Type B pancreatic cell (in vitro differentiated cells): ENCODE measurements around the gene TPM4. TPM values are rescaled to one million over a fixed set of nuclear protein-coding genes. Genes with fewer than 3 reads are reported as not detected.

Experiments
- DNase-seq: peaks from one replicate; pipeline ENCODE4 v3.0.0; 2021; ENCODE audit warnings: mixed read lengths; ENCODE audit not compliant: unreplicated experiment; ENCODE audit errors: extremely low spot score
- H3K27ac Mint-ChIP-seq: 2 replicates; pipeline ENCODE4 v1.8.0; 2021; ENCODE audit warnings: mild to moderate bottlenecking, mixed read lengths
- H3K27me3 Mint-ChIP-seq: 2 replicates; pipeline ENCODE4 v1.8.0; 2021; ENCODE audit warnings: mixed read lengths
- H3K36me3 Mint-ChIP-seq: 2 replicates; pipeline ENCODE4 v1.8.0; 2021; ENCODE audit warnings: mixed read lengths
- H3K4me1 Mint-ChIP-seq: one replicate; pipeline ENCODE4 v1.8.0; 2021; ENCODE audit warnings: mixed read lengths; ENCODE audit not compliant: unreplicated experiment
- H3K4me3 Mint-ChIP-seq: 2 replicates; pipeline ENCODE4 v1.8.0; 2021; ENCODE audit warnings: mild to moderate bottlenecking, mixed read lengths
- H3K9me3 Mint-ChIP-seq: 2 replicates; pipeline ENCODE4 v1.8.0; 2021; ENCODE audit warnings: mixed read lengths
- total RNA-seq: library from RNA; stranded (reverse); gene quantifications from 2 replicates; pipeline ENCODE4 v1.2.1, GENCODE V29; 2021; ENCODE audit warnings: low replicate concordance
- TF ChIP-seq, protein P1 (sequence below): fragments of 200-600 bp; sonication (generic); conservative IDR thresholded peaks from 2 replicates; pipeline ENCODE4 v1.5.0; 2021; ENCODE audit warnings: antibody characterized with exemption, mild to moderate bottlenecking

Gene TPM4
- total RNA-seq, 1 donor from 2014 or later = 425 TPM

DNA sequence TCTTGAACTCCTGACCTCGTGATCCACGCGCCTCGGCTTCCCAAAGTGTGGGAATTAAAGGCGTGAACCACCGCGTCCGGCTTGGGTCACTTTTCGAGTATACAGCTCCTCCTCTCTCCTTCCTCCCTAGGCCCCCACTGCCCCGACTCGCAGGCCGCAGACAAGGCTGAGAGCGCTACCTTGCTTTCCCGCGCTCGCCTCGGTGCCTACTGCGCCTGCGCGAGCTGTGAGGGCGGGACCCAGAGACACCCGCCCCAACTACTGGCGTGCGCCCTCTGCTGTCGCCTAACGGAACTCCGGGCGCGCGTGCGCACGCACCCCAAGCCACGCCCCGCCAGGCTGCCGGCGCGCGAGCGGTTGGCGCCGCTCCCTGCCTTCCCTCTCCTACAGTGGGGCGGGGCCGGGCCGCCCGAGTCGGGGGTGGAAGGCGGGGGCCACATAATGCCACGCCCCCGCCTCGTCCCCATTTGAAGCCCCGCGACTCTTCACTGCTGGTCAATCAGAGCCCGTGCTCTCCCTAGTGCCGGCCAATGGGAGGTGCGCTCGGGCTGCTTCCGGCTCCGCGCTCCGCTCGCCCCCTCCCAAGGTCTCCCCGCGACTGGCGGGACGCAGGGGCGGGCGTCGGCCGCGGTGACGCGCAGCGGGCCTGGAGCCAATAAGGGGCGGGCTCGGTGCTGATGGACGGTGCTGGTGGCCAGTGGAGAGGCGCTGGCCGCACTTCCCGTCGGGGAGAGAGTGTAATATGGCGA is 35.0 kb downstream of the TPM4 start, which contains the start of gene RAB8A:
Gene RAB8A, plus strand, starts transcription at position 730 of the 749 bp plus-strand sequence. Its CDS starts 13 bp downstream, at position 743.
- H3K27me3 Mint-ChIP-seq = no peaks in the 10 kb centered on the region
- H3K27ac Mint-ChIP-seq = peak within 1 kb of the TSS; percentile 98
- TF ChIP-seq, protein P1, sequence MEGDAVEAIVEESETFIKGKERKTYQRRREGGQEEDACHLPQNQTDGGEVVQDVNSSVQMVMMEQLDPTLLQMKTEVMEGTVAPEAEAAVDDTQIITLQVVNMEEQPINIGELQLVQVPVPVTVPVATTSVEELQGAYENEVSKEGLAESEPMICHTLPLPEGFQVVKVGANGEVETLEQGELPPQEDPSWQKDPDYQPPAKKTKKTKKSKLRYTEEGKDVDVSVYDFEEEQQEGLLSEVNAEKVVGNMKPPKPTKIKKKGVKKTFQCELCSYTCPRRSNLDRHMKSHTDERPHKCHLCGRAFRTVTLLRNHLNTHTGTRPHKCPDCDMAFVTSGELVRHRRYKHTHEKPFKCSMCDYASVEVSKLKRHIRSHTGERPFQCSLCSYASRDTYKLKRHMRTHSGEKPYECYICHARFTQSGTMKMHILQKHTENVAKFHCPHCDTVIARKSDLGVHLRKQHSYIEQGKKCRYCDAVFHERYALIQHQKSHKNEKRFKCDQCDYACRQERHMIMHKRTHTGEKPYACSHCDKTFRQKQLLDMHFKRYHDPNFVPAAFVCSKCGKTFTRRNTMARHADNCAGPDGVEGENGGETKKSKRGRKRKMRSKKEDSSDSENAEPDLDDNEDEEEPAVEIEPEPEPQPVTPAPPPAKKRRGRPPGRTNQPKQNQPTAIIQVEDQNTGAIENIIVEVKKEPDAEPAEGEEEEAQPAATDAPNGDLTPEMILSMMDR = peak; percentile 98
- H3K4me1 Mint-ChIP-seq = peaks cover 11% of the 10 kb centered on the region
- H3K4me3 Mint-ChIP-seq = peak within 1 kb of the TSS; percentile 99
- no peaks in the 10 kb centered on the region for H3K9me3 Mint-ChIP-seq
- H3K36me3 Mint-ChIP-seq = no peaks in the 10 kb centered on the region
- DNase-seq = peak; percentile 100

DNA sequence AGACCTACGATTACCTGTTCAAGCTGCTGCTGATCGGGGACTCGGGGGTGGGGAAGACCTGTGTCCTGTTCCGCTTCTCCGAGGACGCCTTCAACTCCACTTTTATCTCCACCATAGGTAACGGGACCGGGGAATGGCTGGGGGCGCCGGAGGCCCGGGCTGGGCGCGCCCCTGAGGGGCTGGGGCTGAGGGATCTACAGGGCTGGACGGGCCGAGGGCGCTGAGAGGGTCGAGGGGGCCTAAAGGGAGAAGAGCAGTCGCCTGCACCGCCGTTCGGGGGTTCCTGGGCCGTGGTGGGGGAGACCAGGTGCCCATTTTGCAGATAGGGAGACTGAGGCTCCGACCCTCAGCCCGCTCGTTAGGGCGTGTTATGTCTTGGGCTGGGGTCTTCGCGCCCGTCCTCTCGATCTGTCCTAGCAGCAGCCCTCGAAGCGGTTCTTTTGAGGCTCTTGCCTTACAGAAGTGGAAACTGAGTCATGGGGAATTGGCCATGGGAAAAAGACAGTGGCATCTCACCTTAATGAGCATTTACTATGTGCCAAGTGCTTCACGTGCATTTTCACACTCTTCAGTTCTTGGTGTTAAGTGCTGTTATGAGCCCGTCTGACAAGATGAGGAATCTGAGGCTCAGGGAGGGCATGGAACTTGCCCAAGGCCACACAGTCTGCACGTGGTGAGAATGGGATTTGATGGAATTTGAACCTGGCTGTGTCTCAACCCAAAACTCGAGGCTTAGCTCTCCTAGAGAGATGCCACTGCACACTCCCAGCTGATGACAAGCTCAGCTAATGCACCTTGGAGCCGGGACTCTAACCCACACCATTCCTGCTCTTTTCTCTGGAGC is 35.8 kb downstream of the TPM4 start:
- TF ChIP-seq, protein P1 = no peak
- no peaks in the 10 kb centered on the region for H3K9me3 Mint-ChIP-seq
- H3K27me3 Mint-ChIP-seq = no peaks in the 10 kb centered on the region
- no peak for DNase-seq
- H3K27ac Mint-ChIP-seq = peak overlapping the region; percentile 98
- no peaks in the 10 kb centered on the region for H3K36me3 Mint-ChIP-seq
- peak overlapping the region; percentile 99 for H3K4me3 Mint-ChIP-seq
- H3K4me1 Mint-ChIP-seq = peaks cover 10% of the 10 kb centered on the region

GRCh38 chr19:16112778-16113177 is 36.5 kb downstream of the TPM4 start:
- TF ChIP-seq, protein P1 = no peak
- peaks cover 7% of the 10 kb centered on the region for H3K4me1 Mint-ChIP-seq
- no peaks in the 10 kb centered on the region for H3K9me3 Mint-ChIP-seq
- peaks cover 3% of the 10 kb centered on the region for H3K36me3 Mint-ChIP-seq
- H3K4me3 Mint-ChIP-seq = peak overlapping the region; percentile 99
- DNase-seq = no peak
- H3K27ac Mint-ChIP-seq = peak overlapping the region; percentile 98
- no peaks in the 10 kb centered on the region for H3K27me3 Mint-ChIP-seq

- peak overlapping the region; percentile 82 for H3K27ac Mint-ChIP-seq
- H3K4me1 Mint-ChIP-seq = peaks cover 7% of the 10 kb centered on the region
- H3K27me3 Mint-ChIP-seq = no peaks in the 10 kb centered on the region
- DNase-seq = no peak
- H3K4me3 Mint-ChIP-seq = peak overlapping the region; percentile 76
- TF ChIP-seq, protein P1 = no peak
- H3K9me3 Mint-ChIP-seq = no peaks in the 10 kb centered on the region
- peaks cover 3% of the 10 kb centered on the region for H3K36me3 Mint-ChIP-seq
Measured at GRCh38 chr19:16113727-16114126, 37.4 kb downstream of the TPM4 start.

DNA sequence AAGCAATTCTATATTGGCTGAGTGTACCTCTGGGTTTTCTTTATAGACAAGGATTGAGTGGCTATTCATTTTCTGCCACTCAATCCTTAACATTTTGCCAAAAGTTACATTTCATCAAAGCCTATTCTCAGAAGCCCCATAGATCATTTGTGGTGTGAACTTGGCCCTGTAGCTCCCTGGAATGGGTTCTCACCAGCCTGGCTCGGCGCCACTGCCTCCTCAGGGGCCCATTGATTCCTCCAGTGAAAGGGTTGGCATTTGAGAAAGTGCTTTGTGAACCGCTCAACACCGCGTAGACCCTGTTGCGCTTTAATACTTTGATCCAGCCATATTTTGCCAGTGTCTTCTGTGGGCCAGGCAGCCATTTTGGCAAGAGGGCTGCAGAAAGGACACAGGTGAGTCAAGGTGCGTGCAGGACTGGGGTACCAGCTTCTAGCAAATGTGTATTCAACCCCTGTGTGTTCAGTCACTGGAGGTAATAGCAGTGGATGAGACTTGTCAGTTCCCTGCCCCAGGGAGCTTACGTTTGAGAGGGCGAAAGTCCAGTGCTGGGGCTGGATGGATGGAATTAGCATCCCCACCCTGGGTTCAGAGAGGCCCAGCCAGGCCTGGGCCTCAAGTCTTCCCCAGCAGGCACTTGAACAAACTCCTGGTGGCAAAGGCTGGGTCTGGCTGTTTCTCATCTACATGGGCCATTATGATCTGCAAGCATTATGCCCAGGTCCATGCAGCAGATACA is 39.2 kb downstream of the TPM4 start:
- peaks cover 7% of the 10 kb centered on the region for H3K4me1 Mint-ChIP-seq
- H3K27ac Mint-ChIP-seq = no peak overlapping the region
- no peak for DNase-seq
- no peaks in the 10 kb centered on the region for H3K9me3 Mint-ChIP-seq
- TF ChIP-seq, protein P1 = no peak
- H3K27me3 Mint-ChIP-seq = no peaks in the 10 kb centered on the region
- H3K36me3 Mint-ChIP-seq = peaks cover 3% of the 10 kb centered on the region
- H3K4me3 Mint-ChIP-seq = no peak overlapping the region
